SKM-1 treated with dmso at 0.1 percent for 144 hours (cell line): ENCODE data around the gene AQP12B.
A peak's percentile ranks its signal among the peaks of the same experiment; 100 is the strongest.

Experiments
- DNase-seq: peaks from one replicate; lab custom pipeline; 2025; ENCODE audit not compliant: unreplicated experiment; lab: John Stamatoyannopoulos, UW

AQP12B gene

GRCh38 chr2:240636563-240637115, 46.0 kb downstream of the AQP12B start:
- DNase-seq = no peak

DNA sequence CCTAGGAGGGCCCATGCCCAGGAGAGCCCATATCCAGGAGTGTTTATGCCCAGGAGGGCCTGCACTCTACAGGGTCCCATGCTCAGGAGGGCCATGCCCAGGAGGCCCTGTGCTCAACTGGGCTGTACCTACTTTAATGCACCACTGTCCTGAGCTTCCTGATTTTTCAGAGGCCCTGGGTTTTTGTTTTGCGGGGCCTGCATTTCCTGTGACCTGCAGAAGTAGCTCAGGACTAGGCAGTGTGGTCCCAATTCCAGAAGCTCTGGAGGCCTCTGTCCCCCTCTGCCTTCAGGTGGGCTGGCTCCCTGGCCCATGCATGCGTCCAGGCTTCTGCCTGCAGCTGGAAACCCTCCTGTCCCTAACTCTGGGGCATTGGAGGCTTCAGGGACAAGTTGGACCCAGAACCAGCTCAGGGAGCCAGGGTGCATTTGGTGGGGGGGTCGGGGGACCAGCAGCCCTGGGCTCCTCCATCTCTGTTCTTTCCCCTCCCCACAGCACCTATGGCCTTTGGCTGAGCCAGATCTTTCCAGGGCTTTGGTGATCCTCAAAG, 46.6 kb downstream of the AQP12B start:
- no peak for DNase-seq

GRCh38 chr2:240635121-240635997, 47.3 kb downstream of the AQP12B start:
- DNase-seq = no peak

GRCh38 chr2:240632306-240632721, 50.4 kb downstream of the AQP12B start:
- DNase-seq = no peak

DNA sequence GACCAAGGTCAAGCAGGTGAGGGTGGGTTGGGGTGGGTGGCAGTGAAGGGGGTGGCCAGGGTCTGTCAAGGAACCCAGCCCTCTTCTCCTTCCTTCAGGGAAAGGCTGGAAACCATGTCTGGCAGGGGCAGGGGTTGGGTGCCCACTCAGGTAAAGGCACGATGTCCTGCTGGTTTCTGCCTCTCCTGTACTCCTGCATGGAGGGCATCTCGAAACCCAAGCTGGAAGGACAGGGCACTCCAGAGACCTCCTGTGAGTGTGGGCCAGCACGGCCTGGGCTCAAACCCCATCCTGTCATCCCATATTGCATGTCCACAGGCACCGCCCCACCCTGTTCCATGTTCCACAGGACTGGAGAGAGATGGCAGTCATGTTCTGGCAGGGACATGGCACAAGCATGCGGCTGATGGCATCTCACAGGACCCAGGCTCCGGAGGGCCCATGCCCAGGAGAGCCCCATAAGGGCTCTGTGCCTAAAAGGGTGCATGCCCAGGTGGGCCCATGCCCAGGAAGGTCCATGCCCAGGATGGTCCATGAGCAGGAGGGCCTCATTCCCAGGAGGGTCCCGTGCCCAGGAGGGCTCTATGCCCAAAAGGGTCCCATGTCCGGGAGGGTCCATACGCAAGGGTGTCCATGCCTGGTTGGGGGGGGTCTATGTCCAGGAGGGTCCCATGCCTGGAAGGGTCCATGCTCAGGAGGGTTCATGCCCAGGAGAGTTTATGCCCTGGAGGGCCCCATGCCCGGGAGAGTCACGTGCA, 51.0 kb downstream of the AQP12B start:
- no peak for DNase-seq

DNA sequence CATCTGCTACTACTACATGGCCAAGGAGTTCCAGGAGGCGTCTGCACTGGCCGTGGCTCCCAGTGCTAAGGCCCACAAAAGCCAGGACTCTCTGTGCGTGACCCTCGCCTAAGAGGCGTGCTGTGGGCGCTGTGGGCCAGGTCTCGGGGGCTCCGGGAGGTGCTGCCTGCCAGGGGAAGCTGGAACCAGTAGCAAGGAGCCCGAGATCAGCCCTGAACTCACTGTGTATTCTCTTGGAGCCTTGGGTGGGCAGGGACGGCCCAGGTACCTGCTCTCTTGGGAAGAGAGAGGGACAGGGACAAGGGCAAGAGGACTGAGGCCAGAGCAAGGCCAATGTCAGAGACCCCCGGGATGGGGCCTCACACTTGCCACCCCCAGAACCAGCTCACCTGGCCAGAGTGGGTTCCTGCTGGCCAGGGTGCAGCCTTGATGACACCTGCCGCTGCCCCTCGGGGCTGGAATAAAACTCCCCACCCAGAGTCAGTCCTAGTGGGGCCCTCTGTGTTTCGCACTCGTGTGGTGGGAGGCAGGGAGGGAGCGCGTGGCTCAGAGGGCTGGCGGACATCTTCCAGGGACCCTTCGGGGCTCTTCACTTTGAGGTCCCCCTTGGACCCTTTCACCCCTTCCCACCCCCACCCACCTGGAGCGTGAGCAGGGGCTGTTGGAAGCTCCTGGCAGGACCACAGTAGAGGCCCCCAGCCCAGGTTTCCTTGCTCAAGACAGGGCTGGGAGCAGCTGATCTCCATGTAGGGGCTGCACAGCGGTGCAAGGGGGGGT, 51.7 kb downstream of the AQP12B start:
- no peak for DNase-seq

- DNase-seq = no peak
Observed at GRCh38 chr2:240629968-240630770, 52.5 kb downstream of the AQP12B start.

DNA sequence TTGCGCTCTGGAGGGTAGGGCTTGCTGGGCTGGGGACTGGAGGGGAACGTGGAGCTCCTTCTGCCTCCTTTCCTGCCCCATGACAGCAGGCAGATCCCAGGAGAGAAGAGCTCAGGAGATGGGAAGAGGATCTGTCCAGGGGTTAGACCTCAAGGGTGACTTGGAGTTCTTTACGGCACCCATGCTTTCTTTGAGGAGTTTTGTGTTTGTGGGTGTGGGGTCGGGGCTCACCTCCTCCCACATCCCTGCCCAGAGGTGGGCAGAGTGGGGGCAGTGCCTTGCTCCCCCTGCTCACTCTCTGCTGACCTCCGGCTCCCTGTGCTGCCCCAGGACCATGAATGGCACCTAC, 53.1 kb downstream of the AQP12B start:
- no peak for DNase-seq

- DNase-seq = no peak
Observed at GRCh38 chr2:240628808-240629618, 53.7 kb downstream of the AQP12B start.

GRCh38 chr2:240628507-240628807, 54.2 kb downstream of the AQP12B start:
- no peak for DNase-seq

DNA sequence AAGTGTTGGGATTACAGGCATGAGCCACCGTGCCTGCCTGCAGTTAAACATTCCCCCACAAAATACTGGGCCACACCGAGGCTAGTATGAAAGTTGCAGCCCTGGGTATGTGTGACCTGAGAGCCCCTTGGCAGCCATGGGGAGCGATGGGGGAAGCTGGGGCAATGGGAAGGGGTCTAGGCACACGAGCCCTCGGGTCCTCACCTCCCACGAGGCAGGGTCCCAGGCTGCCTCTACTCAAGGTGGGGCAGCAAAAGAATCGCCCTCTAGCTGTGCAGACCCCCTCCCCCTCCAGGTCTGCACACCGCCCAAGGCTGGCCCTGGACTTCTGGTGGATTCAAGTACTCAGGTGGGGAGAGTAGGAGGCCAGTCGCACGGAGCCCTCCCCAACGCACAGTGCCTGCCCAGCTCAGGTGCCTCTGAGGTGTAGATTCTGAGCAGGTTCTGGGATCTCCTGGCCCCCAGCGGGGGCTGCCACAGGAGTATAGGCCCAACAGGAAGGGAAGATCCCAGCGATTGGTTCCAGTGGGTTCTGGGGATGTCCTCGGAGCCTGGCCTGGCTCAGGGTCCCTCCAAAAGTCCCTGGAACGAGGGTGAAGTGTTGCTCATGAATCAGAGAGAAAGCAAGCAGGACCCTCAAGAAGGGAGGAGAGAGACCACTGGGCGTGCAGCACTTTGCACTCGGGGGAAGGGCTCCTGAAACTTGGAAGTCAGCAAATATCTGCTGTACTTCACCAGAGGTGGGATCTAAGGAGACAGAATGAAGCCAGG, 54.8 kb downstream of the AQP12B start:
- DNase-seq = no peak

- DNase-seq = peak; percentile 93
Observed at GRCh38 chr2:240626531-240627300, 56.0 kb downstream of the AQP12B start.
